ENCODE data around the gene ZC3H18.

DNA sequence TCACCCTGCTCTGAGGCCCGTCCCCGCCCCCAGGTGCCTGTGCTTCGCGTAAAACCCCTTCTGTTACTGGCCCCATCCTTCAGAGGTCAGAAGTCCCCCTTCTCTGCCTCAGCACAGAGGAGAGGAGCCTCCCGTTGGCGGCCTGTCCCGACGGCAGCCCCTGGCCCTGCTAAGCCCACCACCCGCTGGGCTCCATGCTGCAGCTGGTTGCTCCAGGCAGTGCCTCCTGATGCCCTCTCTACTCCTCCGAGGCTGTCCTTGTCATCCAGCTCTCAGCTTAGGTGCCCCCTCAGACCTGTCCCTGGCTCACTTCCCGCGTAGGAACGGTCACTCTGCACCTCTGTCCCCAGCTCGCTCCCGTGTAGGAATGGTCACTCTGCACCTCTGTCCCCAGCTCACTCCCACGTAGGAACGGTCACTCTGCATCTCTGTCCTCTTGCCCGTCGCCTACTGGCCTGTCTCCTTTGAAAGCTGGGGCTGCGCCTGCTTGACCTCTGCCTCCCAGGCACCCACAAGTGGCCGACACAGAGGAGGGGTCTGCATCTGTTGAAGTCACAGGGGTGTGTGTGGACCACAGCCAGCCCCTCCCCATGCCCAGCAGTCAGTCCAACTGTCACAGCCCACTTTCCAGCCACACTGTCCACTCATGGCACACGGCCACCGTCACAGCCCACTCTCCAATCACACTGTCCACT, 31.7 kb upstream of the ZC3H18 start:
- TF ChIP-seq, protein P1, sequence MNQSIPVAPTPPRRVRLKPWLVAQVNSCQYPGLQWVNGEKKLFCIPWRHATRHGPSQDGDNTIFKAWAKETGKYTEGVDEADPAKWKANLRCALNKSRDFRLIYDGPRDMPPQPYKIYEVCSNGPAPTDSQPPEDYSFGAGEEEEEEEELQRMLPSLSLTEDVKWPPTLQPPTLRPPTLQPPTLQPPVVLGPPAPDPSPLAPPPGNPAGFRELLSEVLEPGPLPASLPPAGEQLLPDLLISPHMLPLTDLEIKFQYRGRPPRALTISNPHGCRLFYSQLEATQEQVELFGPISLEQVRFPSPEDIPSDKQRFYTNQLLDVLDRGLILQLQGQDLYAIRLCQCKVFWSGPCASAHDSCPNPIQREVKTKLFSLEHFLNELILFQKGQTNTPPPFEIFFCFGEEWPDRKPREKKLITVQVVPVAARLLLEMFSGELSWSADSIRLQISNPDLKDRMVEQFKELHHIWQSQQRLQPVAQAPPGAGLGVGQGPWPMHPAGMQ (IDR thresholded peaks at IDR 0.05; ENCODE audit: borderline replicate concordance), result no peak
- TF ChIP-seq, protein P2, sequence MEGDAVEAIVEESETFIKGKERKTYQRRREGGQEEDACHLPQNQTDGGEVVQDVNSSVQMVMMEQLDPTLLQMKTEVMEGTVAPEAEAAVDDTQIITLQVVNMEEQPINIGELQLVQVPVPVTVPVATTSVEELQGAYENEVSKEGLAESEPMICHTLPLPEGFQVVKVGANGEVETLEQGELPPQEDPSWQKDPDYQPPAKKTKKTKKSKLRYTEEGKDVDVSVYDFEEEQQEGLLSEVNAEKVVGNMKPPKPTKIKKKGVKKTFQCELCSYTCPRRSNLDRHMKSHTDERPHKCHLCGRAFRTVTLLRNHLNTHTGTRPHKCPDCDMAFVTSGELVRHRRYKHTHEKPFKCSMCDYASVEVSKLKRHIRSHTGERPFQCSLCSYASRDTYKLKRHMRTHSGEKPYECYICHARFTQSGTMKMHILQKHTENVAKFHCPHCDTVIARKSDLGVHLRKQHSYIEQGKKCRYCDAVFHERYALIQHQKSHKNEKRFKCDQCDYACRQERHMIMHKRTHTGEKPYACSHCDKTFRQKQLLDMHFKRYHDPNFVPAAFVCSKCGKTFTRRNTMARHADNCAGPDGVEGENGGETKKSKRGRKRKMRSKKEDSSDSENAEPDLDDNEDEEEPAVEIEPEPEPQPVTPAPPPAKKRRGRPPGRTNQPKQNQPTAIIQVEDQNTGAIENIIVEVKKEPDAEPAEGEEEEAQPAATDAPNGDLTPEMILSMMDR (IDR thresholded peaks at IDR 0.05 in 2 of 3, conservative IDR thresholded peaks at IDR 0.05 in 1 of 3; ENCODE audit: control insufficient read depth in 2 of 3, extremely low read depth in 1 of 3, insufficient read depth in 1 of 3, low read depth in 3 of 3, low read length in 3 of 3), result no peak
- TF ChIP-seq, protein P3, sequence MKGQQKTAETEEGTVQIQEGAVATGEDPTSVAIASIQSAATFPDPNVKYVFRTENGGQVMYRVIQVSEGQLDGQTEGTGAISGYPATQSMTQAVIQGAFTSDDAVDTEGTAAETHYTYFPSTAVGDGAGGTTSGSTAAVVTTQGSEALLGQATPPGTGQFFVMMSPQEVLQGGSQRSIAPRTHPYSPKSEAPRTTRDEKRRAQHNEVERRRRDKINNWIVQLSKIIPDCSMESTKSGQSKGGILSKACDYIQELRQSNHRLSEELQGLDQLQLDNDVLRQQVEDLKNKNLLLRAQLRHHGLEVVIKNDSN (IDR thresholded peaks at IDR 0.05; ENCODE audit: borderline replicate concordance, extremely low read length, insufficient read depth, low read depth, low read length), result no peak
- no peak for TF ChIP-seq NRF1 (conservative IDR thresholded peaks at IDR 0.05; ENCODE audit: low read depth, low read length)
- no peak for TF ChIP-seq RAD21 (IDR thresholded peaks at IDR 0.05; ENCODE audit: insufficient read depth, low read depth, low read length)
- TF ChIP-seq, protein P4, sequence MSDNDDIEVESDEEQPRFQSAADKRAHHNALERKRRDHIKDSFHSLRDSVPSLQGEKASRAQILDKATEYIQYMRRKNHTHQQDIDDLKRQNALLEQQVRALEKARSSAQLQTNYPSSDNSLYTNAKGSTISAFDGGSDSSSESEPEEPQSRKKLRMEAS (IDR thresholded peaks at IDR 0.05; ENCODE audit: low read depth, low read length), result no peak
- no peak for TF ChIP-seq EZH2 (IDR thresholded peaks at IDR 0.05; ENCODE audit: borderline replicate concordance, control insufficient read depth, low read depth, low read length)
- TF ChIP-seq SIN3A (IDR thresholded peaks at IDR 0.05; ENCODE audit: low read depth, low read length), result no peak

Measured in GM12878 (cell line).